HG02623 (cell line): Measurements from ENCODE around the gene CNTNAP2.
"Not testable (repeated sequence)": the region's sequence is repeated elsewhere in the genome, so short reads cannot be mapped to it uniquely, and the experiment has no call there.

Source experiments
- ATAC-seq: cut with Tn5 transposase; IDR thresholded peaks from one replicate; pipeline ENCODE4 v1.9.1; 2021; ENCODE audit warnings: moderate library complexity; ENCODE audit not compliant: unreplicated experiment

CNTNAP2 gene

DNA sequence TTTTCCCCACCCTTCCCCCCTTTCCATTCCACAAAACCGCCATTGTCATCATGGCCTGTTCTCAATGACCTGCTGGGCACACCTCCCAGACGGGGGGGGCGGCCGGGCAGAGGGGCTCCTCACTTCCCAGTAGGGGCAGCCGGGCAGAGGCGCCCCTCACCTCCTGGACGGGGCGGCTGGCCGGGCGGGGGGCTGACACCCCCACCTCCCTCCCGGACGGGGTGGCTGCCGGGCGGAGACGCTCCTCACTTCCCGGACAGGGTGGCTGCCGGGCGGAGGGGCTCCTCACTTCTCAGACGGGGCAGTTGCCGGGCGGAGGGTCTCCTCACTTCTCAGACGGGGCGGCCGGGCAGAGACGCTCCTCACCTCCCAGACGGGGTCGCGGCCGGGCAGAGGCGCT lies 1685.2 kb downstream of the CNTNAP2 start:
- not testable (repeated sequence) for ATAC-seq

- ATAC-seq: no peak
Observed at GRCh38 chr7:147803151-147803550, 1686.5 kb downstream of the CNTNAP2 start.

- no peak for ATAC-seq
Observed at GRCh38 chr7:147803606-147804005, 1687.0 kb downstream of the CNTNAP2 start.

DNA sequence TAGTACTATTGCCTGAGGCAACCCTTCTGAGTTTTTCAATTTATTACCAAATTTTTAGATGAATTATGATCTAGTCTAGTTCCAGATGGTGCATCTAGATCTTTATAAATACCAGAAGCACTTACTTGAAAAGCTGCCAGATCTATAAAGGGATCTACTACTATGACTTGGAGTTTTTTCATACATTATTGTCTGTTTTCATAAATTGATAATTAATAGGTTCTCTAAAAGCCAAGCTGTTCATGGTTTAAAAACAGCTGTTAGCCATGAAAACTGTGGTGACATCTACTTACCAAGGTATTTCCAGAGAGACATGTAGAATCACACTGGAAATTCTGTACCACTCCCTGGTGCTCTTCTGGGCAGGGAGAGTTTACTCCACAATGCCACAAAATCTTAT lies 1687.4 kb downstream of the CNTNAP2 start:
- no peak for ATAC-seq

DNA sequence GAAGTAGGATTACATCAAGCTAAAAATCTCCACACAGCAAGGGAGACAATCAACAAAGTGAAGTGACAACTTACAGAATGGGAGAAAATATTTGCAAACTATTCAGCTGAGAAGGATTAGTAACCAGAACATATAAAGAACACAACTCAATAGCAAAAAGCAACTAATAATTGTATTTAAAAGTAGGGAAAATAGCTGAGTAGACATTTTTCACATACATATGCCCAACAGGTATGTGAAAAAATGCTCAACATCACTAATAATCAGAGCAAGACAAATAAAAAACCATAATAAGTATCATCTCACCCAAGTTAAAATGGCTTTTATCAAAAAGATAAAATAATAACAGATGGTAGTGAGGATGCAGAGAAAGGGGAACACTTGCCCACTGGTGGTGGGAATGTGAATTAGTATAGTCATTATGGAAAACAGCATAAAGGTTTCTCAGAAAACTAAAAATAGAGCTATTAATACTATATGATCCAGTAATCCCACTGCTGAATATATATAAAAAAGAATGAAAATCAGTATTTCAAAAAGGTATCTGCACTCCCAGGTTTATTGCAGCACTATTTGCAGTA lies 1689.5 kb downstream of the CNTNAP2 start:
- ATAC-seq: no peak

DNA sequence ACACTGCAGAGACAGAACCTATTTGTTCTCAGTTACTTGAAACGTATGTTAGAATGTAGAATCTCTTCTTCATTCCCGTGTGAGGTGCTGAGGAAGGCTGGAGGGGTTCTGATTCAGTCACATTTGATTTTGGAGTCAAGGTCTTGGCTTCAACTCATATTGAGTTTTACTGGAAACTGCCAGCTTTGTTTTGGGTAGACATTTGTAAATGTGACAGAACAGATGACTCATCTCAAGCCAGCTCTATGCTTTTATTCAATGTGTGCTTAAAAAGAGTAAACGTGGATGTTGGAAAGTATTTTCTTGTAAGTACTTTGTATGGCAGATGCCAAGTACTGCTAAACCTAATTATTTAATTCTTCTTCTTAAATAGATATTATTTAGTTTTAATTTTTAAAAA lies 1693.2 kb downstream of the CNTNAP2 start:
- ATAC-seq: no peak

DNA sequence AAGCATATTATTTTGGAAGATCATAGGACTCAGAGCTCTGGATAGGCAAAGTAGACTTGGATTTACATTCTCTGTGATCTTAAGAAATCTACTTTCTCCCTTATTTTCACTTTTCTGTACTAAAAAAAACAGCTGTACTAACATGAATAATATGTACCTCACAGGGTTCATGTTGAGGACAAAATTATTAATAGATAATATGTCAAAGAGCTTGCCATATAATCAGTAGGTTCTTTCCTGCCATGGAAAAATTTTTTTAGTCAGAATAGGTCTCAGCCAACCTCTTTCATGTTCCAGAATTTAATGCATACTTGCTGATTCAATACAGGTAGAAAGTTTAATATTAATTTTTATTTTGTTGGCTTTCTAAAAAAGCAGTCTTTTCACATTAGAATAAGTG lies 1693.7 kb downstream of the CNTNAP2 start:
- no peak for ATAC-seq

- no peak for ATAC-seq
Observed at GRCh38 chr7:147811923-147812322, 1695.3 kb downstream of the CNTNAP2 start.

GRCh38 chr7:147813316-147813715 lies 1696.7 kb downstream of the CNTNAP2 start:
- ATAC-seq: no peak

GRCh38 chr7:147818317-147818716 lies 1701.7 kb downstream of the CNTNAP2 start:
- ATAC-seq: no peak

DNA sequence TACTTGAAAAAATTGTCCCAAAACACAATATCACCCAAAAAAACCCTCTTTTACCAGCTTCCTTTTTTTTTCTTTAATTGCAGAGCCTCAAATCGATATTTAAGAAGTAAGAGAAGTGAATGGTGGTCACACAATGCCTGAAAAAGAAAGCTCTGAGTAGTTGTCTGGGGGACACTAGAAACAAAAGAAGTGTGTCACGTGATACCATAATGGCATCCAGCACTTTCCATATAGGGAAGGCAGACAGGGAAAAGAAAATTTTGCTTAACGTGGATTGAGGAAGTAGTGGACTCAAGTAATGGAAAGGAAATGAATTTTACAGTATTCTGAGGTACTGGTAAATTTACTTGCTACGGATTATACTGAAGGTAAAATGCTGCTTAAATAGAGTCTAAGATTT lies 1708.1 kb downstream of the CNTNAP2 start:
- ATAC-seq: no peak

- no peak for ATAC-seq
Observed at GRCh38 chr7:147829016-147829415, 1712.4 kb downstream of the CNTNAP2 start.

GRCh38 chr7:147833557-147833956 lies 1717.0 kb downstream of the CNTNAP2 start:
- ATAC-seq: no peak

DNA sequence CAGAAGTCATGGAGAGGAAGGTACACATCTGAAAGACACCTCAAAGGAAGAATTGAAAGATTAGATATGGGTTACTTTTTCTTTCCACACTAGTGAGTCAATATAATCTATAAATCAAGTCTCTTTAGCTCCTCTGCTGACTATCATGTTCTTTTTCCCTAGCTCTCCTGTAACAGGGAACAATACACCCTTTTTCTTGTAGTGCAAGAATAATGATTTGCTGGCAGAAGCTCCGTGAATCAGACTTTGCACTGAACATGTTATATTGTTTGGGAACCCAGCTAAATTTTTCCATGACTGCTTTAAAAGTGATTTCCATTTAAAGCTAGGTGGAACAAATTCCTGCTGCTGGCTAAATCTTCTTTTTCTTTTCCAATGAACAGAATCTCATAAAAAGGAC lies 1717.4 kb downstream of the CNTNAP2 start:
- no peak for ATAC-seq

DNA sequence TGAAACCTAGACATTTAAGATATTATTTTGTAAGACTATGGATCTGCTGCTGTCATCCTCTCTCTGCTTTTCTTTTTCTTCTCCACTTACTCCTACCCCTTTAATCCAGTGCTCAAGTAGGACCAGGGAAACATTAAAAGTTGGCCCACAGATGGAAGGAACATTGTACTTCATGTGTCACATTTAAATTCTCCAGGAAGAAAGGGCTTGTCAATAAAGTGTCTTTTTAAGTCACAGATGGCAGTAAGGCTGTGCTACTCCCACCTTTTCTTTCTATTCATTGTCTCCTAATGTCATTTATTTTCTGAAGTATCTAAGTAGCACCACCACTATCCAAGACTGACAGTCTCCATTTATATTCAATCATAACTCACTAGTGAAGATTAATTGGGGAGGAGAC lies 1736.2 kb downstream of the CNTNAP2 start:
- ATAC-seq: no peak

GRCh38 chr7:147857152-147858140 lies 1740.8 kb downstream of the CNTNAP2 start:
- ATAC-seq: no peak

- ATAC-seq: no peak
Observed at GRCh38 chr7:147858421-147858820, 1741.8 kb downstream of the CNTNAP2 start.

DNA sequence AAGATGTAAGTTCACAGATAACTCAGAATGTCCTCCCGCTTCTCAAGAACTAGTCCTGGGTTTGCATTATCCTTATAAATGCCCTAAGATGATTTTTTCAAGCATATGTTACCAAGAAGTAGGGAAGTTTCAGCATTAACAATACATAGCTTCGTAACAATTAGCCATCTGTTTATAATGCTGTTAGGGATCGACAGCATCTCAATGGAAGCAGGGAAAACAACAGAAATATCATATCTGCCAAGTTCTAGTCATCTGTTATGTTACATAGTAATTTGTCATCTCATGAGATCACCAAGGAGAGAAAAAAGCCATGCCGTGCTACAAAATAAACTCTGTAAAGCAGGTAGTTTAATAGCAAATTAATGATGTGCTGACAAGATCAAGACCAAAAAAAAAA lies 1742.4 kb downstream of the CNTNAP2 start:
- no peak for ATAC-seq

DNA sequence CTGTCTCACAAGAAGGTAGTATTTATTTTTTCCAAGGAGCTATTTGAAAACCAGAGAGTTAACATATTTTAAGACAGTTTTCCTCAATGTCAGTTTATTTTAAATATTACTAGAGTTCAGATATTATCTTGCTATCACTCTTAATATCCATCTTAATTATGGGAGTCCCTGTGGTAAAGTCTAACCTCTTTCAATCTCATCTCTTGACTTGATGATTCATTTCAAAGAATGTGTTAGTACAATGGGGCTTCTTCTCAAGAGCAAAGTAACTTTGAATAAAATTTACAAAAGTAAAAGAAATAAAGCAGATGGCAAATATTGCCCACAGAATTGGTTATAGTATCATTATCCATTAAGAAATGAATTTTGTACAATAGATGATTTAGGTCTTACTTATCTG lies 1742.9 kb downstream of the CNTNAP2 start:
- ATAC-seq: no peak

DNA sequence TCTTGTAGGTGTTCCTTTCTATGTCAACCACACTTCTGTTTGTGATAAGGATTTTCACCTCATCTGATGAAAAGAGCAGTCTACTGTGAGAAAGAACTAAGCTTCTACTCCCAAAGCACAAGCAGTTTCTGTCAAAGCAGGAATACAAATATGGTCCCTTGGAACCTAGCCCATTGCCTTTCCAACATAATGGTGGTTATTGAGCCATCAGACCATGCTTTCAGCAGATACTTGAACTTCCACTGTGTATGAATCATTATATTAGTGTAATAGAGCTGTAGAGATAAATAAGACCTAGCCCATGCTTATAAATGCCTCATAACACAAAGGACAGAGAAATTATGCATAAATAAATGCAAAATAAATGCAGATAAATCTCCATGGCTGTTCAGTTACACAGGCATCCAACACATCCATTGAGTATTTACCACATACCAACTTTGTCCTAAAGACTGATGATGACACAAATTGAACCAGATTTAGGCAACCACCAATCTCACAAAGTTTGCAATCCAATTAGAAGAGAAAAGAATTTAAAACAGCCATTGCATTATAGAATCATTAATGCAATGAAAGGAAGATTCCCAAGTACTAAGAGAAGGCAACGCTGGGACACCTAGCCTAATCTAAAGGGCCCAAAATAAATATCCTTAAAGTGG lies 1744.6 kb downstream of the CNTNAP2 start:
- no peak for ATAC-seq

- no peak for ATAC-seq
Observed at GRCh38 chr7:147861945-147862344, 1745.3 kb downstream of the CNTNAP2 start.

GRCh38 chr7:147869456-147869855 lies 1752.9 kb downstream of the CNTNAP2 start:
- no peak for ATAC-seq
